SK-N-SH (cell line): ENCODE data around the gene MSI1. TPM values are rescaled to one million over a fixed set of nuclear protein-coding genes. Genes with fewer than 3 reads are reported as not detected.

Experiments used
- CTCF ChIA-PET: fragments of 300-600, 350-600 bp; formaldehyde crosslinking; extraction: SDS; loops from one replicate; lab custom pipeline; 2021; lab: Yijun Ruan, JAX
- POLR2A ChIA-PET: fragments of 350-600 bp; sonication (Branson Sonifier 250); formaldehyde crosslinking; extraction: SDS; loops from one replicate; lab custom pipeline; 2020; ENCODE audit warnings: antibody characterized with exemption, inconsistent platforms; lab: Yijun Ruan, JAX
- DNase-seq: peaks from one replicate; pipeline ENCODE4 v3.0.0; 2012
- H2AFZ ChIP-seq: fragments of 200-600 bp; sonication (generic); 2 replicates; pipeline ENCODE4 v1.8.1; 2016; ENCODE audit warnings: antibody characterized with exemption, mild to moderate bottlenecking, low read depth
- H3F3A ChIP-seq: fragments of 200-600 bp; sonication (generic); replicated peaks from 2 replicates; pipeline ENCODE3; 2016; ENCODE audit warnings: antibody characterized with exemption, mild to moderate bottlenecking; ENCODE audit not compliant: insufficient read depth
- H3K27ac ChIP-seq, 2 experiments: fragments of 200-500 bp in 1 of 2; fragments of 200-600 bp in 1 of 2; sonication (Bioruptor generic) in 1 of 2; sonication (generic), shearing (Covaris generic) in 1 of 2; 2 replicates each; pipeline versions ENCODE4 v1.5.1 to v1.6.1; 2014 to 2016; ENCODE audit warnings: low read depth in 2 of 2, inconsistent platforms in 1 of 2, low read length in 1 of 2, mild to moderate bottlenecking in 1 of 2, mixed read lengths in 1 of 2
- H3K27me3 ChIP-seq: fragments of 200-600 bp; sonication (generic), shearing (Covaris generic); 2 replicates; pipeline ENCODE4 v1.6.1; 2016; ENCODE audit warnings: mixed run types; ENCODE audit not compliant: insufficient read depth
- H3K36me3 ChIP-seq, 2 experiments: fragments of 200-500 bp in 1 of 2; fragments of 200-600 bp in 1 of 2; sonication (Bioruptor generic) in 1 of 2; sonication (generic) in 1 of 2; replicated peaks in 1 of 2; 2 replicates each; pipeline versions ENCODE3 to v1.5.1; 2014 to 2016; ENCODE audit warnings: low read length in 1 of 2, mild to moderate bottlenecking in 1 of 2; ENCODE audit not compliant: insufficient read depth in 2 of 2, control insufficient read depth in 1 of 2
- H3K4me1 ChIP-seq, 2 experiments: fragments of 200-500 bp in 1 of 2; fragments of 200-600 bp in 1 of 2; sonication (Bioruptor generic) in 1 of 2; sonication (generic), shearing (Covaris generic) in 1 of 2; 2 replicates each; pipeline versions ENCODE4 v1.5.1 to v1.6.1; 2014 to 2016; ENCODE audit warnings: low read depth in 1 of 2, low read length in 1 of 2, mixed run types in 1 of 2; ENCODE audit not compliant: insufficient read depth in 2 of 2, control insufficient read depth in 1 of 2
- H3K4me2 ChIP-seq: fragments of 200-600 bp; sonication (generic), shearing (Covaris generic); 2 replicates; pipeline ENCODE4 v1.6.1; 2017; ENCODE audit warnings: mixed run types
- H3K4me3 ChIP-seq, 2 experiments: fragments of 200-500 bp in 1 of 2; fragments of 200-600 bp in 1 of 2; sonication (Bioruptor generic) in 1 of 2; sonication (generic), shearing (Covaris generic) in 1 of 2; 2 replicates each; pipeline versions ENCODE4 v1.5.1 to v1.8.1; 2014 to 2016; ENCODE audit warnings: low read depth in 2 of 2, inconsistent platforms in 1 of 2, low read length in 1 of 2, mild to moderate bottlenecking in 1 of 2, mixed read lengths in 1 of 2, moderate library complexity in 1 of 2
- H3K79me2 ChIP-seq: fragments of 200-600 bp; sonication (generic); 2 replicates; pipeline ENCODE4 v1.8.1; 2017; ENCODE audit warnings: mild to moderate bottlenecking; ENCODE audit not compliant: insufficient read depth
- H3K9ac ChIP-seq: fragments of 200-600 bp; sonication (generic); 2 replicates; pipeline ENCODE4 v1.6.1; 2017; ENCODE audit warnings: mixed run types
- H3K9me2 ChIP-seq: fragments of 200-600 bp; sonication (generic); 2 replicates; pipeline ENCODE4 v1.6.1; 2017; ENCODE audit warnings: mixed run types
- H3K9me3 ChIP-seq: fragments of 200-600 bp; sonication (generic); 2 replicates; pipeline ENCODE4 v1.6.1; 2017; ENCODE audit warnings: mixed run types, mild to moderate bottlenecking, moderate library complexity
- H4K20me1 ChIP-seq: fragments of 200-600 bp; sonication (generic); 2 replicates; pipeline ENCODE4 v1.6.1; 2017; ENCODE audit warnings: mild to moderate bottlenecking, mixed run types; ENCODE audit not compliant: insufficient read depth
- CHD2 ChIP-seq: fragments of 150-350 bp; IDR thresholded peaks from 2 replicates; pipeline ENCODE4 v1.6.1; 2018; ENCODE audit warnings: low read length; ENCODE audit not compliant: partially characterized antibody
- CTCF ChIP-seq: fragments of 200-600 bp; sonication (generic); IDR thresholded peaks from 2 replicates; pipeline ENCODE4 v1.6.1; 2017; ENCODE audit warnings: antibody characterized with exemption, mild to moderate bottlenecking, moderate library complexity
- EP300 ChIP-seq, 2 experiments: IDR thresholded peaks; 2 replicates each; pipeline versions ENCODE4 v1.4.0 to v1.6.1; 2012; ENCODE audit warnings: borderline replicate concordance in 1 of 2, low read depth in 1 of 2, low read length in 1 of 2
- EZH2phosphoT487 ChIP-seq: fragments of 200-600 bp; sonication (generic); IDR thresholded peaks from 2 replicates; pipeline ENCODE4 v1.6.1; 2017; ENCODE audit warnings: low read depth, mixed run types, mild to moderate bottlenecking, antibody characterized with exemption, moderate library complexity, borderline replicate concordance
- FOXJ3 ChIP-seq: sonication (generic); formaldehyde crosslinking; IDR thresholded peaks from 2 replicates; pipeline ENCODE4 v1.5.1; 2020; ENCODE audit warnings: mild to moderate bottlenecking, missing genetic modification reagents
- GATA2 ChIP-seq: sonication (generic); formaldehyde crosslinking; IDR thresholded peaks from 2 replicates; pipeline ENCODE4 v1.5.0; 2020; ENCODE audit warnings: mild to moderate bottlenecking, missing genetic modification reagents
- JUND ChIP-seq: IDR thresholded peaks from 2 replicates; pipeline ENCODE4 v1.4.0; 2012
- MAX ChIP-seq: IDR thresholded peaks from 2 replicates; pipeline ENCODE4 v1.4.0; 2012; ENCODE audit warnings: low read depth
- MEF2A ChIP-seq: IDR thresholded peaks from 2 replicates; pipeline ENCODE4 v1.4.0; 2012; ENCODE audit warnings: low read depth, borderline replicate concordance
- MXI1 ChIP-seq: IDR thresholded peaks from 2 replicates; pipeline ENCODE4 v1.6.1; 2012; ENCODE audit warnings: mild to moderate bottlenecking, low read depth, low read length, improper control_type of control experiment
- NFIC ChIP-seq: IDR thresholded peaks from 2 replicates; pipeline ENCODE4 v1.4.0; 2012; ENCODE audit warnings: borderline replicate concordance
- POLR2AphosphoS5 ChIP-seq: IDR thresholded peaks from 2 replicates; pipeline ENCODE4 v1.6.1; 2012; ENCODE audit warnings: low read depth, low read length
- TAF1 ChIP-seq: IDR thresholded peaks from 2 replicates; pipeline ENCODE4 v1.6.1; 2012; ENCODE audit warnings: low read depth, mild to moderate bottlenecking, low read length, moderate library complexity, borderline replicate concordance
- TCF12 ChIP-seq: IDR thresholded peaks from 2 replicates; pipeline ENCODE4 v1.4.0; 2012
- TEAD4 ChIP-seq: IDR thresholded peaks from 2 replicates; pipeline ENCODE4 v1.4.0; 2012; ENCODE audit warnings: mild to moderate bottlenecking, borderline replicate concordance; ENCODE audit not compliant: insufficient read depth
- YY1 ChIP-seq: IDR thresholded peaks from 2 replicates; pipeline ENCODE4 v1.4.0; 2012; ENCODE audit warnings: low read depth, mild to moderate bottlenecking
- WGBS: methylation state at CpG from one replicate; pipeline ENCODE4 v1.1.6; 2017; ENCODE audit warnings: low lambda C conversion rate; 5-methylcytosine and 5-hydroxymethylcytosine counted together
- polyA plus RNA-seq, 3 experiments: library from polyadenylated mRNA; depleted of rRNA; stranded (reverse); fragments of >200 nt; gene quantifications; 2 replicates each; pipeline ENCODE4 v1.2.3, GENCODE V29; 2012
- TF ChIP-seq, protein P1 (sequence below): IDR thresholded peaks from 2 replicates; pipeline ENCODE4 v1.4.0; 2012; ENCODE audit warnings: low read depth, borderline replicate concordance
- TF ChIP-seq, protein P2 (sequence below): fragments of 150-350 bp; IDR thresholded peaks from 2 replicates; pipeline ENCODE4 v1.6.1; 2016; ENCODE audit warnings: mild to moderate bottlenecking, low read depth, low read length

The MSI1 gene
- polyA plus RNA-seq, 1 of the 3 experiments (the other 2 are of a cell fraction): 1.7 TPM

DNA sequence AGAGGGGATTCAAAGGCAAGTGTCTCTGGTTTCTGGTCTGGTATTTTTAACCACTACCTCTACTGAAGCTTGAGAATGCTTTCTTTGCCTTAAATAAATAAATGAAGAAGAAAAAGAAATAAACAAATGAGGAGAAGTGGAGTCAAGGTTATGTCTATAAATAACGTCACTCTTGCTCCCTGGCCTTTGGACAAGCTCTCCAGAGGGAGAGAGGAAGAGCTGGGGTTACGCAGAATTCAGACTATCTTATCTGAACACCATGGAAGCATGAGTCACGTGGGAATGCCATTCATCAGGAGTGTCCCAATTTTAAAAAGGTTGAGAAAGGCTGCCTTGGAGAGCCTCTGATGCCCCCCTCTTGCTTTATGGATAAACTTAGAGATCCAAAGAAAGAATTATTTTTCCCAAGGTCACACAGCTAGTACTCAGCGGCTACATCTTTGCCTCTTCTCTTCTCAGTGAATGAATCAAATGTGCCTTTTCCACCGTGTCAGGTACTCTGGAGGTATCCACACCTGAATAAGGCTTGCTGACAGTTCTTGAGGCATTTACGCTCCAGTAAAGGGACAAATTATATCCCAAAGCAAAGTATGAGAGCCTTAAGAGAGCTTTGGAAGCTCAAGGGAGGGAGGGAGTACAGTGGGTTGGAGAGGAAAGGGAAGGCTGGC is 12.9 kb upstream of the MSI1 start:
- Histone ChIP-seq H3F3A (no peaks in the 10 kb centered on the region), H4K20me1 (no peaks in the 10 kb centered on the region), H2AFZ (no peak overlapping the region), H3K4me1 (no peaks in the 10 kb centered on the region), H3K27me3 (peaks cover 7% of the 10 kb centered on the region; the same call in 1 of the 2 replicates), H3K9me2 (no peaks in the 10 kb centered on the region), H3K9me3 (no peaks in the 10 kb centered on the region), H3K79me2 (no peaks in the 10 kb centered on the region), H3K4me2 (no peak overlapping the region), H3K27ac (no peak overlapping the region), H3K9ac (no peak overlapping the region), H3K4me3 (no peak overlapping the region), H3K36me3 (no peaks in the 10 kb centered on the region)
- 43% methylated on average over 6 of the region's 6 CpGs for WGBS
- TF ChIP-seq NFIC (no peak), MAX (no peak), EZH2phosphoT487 (no peak), TEAD4 (no peak), CTCF (no peak), EP300 (IDR thresholded peaks at IDR 0.05; ENCODE audit: borderline replicate concordance in 1 of 2, low read depth in 1 of 2, low read length in 1 of 2) (no peak), JUND (no peak), POLR2AphosphoS5 (no peak), MEF2A (no peak), GATA2 (CRISPR knock-in tag) (no peak), TCF12 (no peak), MXI1 (no peak), CHD2 (no peak), TAF1 (no peak), YY1 (no peak), FOXJ3 (CRISPR knock-in tag) (no peak)
- TF ChIP-seq, protein P1, sequence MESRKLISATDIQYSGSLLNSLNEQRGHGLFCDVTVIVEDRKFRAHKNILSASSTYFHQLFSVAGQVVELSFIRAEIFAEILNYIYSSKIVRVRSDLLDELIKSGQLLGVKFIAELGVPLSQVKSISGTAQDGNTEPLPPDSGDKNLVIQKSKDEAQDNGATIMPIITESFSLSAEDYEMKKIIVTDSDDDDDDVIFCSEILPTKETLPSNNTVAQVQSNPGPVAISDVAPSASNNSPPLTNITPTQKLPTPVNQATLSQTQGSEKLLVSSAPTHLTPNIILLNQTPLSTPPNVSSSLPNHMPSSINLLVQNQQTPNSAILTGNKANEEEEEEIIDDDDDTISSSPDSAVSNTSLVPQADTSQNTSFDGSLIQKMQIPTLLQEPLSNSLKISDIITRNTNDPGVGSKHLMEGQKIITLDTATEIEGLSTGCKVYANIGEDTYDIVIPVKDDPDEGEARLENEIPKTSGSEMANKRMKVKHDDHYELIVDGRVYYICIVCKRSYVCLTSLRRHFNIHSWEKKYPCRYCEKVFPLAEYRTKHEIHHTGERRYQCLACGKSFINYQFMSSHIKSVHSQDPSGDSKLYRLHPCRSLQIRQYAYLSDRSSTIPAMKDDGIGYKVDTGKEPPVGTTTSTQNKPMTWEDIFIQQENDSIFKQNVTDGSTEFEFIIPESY: no peak
- TF ChIP-seq, protein P2, sequence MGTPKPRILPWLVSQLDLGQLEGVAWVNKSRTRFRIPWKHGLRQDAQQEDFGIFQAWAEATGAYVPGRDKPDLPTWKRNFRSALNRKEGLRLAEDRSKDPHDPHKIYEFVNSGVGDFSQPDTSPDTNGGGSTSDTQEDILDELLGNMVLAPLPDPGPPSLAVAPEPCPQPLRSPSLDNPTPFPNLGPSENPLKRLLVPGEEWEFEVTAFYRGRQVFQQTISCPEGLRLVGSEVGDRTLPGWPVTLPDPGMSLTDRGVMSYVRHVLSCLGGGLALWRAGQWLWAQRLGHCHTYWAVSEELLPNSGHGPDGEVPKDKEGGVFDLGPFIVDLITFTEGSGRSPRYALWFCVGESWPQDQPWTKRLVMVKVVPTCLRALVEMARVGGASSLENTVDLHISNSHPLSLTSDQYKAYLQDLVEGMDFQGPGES: no peak
- ChIA-PET CTCF (interaction anchor here (0.6 to 2.3 kb wide), 2 partner anchors 12 to 15 kb away, joined by 3 to 10 read pairs; no protein-coding TSS in a partner anchor), POLR2A (no interaction called here)
- DNase-seq: no peak
